NCI-H524 treated with DMSO at 0.1 percent for 48 hours (cell line): ENCODE data around the gene PSMC3IP.

Source experiments
- DNase-seq: peaks from one replicate; lab custom pipeline; 2025; lab: John Stamatoyannopoulos, UW

Gene PSMC3IP

DNA sequence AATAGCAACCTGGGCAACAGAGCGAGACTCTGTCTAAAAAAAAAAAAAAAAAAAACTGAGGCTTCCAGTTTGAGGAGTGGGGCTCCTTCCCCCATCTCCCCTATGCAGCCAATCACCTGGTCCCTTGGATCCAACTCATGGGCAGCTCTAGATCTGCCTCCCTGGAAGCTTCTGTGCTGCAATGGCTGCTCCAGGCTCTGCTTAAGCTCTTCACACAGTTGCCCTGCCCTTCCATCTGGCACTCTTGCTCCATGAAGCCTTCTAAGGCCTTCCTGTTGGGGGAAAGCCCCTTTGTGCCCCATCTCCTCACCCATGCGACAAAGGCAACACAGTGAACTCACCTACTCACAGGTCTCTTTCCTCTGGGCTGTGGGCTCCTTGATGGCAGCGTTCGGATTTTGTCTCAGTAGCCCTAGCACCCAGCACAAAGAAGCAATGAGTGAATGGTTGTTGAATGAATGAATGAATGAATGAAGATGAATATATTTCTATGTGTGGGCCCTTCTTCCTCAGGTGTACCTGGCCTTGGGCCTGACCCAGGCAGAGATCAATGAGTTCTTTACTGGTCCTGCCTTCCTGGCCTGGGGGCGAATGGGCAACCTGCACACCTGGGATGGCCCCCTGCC is 39.6 kb downstream of the PSMC3IP start:
- no peak for DNase-seq

GRCh38 chr17:42537156-42537805 is 40.2 kb downstream of the PSMC3IP start:
- no peak for DNase-seq

- peak; percentile 68 for DNase-seq
Observed at GRCh38 chr17:42536372-42537155, 41.0 kb downstream of the PSMC3IP start.

GRCh38 chr17:42536048-42536371 is 41.5 kb downstream of the PSMC3IP start, which contains the start of gene NAGLU:
Gene NAGLU (plus strand): TSS chr17:42536241. CDS start chr17:42536273, 32 bp downstream.
- DNase-seq = peak; percentile 51

- DNase-seq = no peak
Observed at GRCh38 chr17:42535155-42536047, 42.1 kb downstream of the PSMC3IP start.

DNA sequence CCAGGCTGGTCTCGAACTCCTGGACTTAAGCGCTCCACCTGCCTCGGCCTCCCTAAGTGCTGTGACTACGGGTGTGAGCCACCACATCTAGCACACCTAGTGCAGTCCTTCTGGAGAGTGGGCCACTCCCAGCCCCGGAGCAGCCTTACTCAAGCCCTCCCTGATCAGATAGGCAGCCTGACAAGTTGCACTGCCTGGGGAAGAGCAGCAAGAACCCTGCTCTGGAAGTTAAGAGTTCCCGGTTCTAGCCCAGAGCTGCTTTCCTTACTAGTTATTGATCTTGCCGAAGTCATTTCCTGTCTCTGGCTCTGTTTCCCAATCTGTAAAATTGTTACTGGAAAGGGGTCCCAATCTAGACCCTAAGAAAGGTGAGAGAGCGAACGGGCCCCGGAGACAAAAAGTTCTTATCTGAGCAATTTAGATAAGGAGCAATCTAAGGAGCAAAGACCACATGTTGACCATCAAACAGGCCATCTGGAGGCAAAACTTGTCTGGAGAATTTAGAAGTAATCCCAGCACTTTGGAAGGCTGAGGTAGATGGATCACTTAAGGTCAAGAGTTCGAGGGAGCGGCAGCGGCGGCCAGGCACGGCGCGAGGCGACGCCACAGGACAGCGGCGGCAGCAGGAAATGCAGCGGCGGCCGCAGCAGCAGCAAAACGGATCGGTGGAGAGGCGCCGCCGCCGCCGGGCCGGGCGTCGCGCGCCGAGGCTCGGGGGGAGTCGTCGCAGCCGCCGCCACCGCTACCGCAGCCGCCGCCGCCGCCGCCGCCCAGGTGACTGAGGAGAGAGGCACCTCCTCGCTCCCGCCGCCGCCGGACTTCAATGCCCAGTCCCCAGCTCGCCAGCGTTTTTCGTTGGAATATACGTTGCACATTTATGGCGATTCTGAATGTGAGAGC is 45.8 kb downstream of the PSMC3IP start:
- DNase-seq = no peak

- DNase-seq = no peak
Observed at GRCh38 chr17:42530952-42531454, 46.5 kb downstream of the PSMC3IP start.

DNA sequence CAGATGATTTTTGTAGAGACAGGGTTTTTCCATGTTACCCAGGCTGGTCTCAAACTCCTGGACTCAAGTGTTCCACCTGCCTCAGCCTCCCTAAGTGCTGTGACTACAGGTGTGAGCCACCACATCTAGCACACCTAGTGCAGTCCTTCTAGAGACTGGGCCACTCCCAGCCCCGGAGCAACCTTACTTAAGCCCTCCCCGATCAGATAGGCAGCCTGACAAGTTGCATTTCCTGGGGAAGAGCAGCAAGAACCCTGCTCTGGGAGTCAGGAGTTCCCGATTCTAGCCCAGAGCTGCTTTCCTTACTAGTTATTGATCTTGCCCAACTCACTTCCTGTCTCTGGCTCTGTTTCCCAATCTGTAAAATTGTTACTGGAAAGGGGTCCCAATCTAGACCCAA is 48.5 kb downstream of the PSMC3IP start:
- DNase-seq = no peak

DNA sequence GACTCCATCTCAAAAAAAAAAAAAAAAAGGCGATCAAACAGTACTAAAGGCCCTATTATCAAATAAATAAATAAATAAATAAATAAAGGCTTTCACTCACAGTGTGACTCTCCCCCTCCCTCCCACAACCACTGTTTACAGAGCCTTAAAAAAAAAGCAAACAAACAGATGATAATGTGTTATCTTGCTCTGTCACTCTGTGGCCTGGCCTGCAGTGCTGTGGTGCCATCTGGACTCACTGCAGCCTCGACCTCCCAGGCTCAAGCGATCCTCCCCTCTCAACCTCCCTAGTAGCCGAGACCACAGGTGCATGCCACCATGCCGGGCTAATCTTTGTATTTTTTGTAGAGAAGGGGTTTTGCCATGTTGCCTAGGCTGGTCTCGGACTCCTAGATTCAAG is 49.6 kb downstream of the PSMC3IP start:
- no peak for DNase-seq

DNA sequence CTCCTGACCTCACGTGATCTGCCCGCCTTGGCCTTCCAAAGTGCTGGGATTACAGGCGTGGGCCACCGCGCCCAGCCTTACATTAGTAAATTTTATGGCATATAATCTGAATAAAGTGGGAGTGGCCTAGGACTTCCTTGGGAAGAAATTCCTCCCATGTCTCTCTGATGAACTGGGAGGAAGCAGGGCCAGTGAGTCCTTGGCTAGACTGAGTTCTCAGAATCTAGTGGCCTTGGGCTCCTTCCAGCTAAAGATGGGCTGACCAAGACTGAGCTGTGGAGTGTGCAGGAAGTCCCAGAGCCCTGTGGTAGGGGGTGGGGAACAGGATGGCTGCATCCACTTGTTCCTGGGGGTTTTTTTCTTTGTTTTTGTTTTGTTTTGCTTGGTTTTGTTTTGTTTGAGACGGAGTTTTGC is 51.5 kb downstream of the PSMC3IP start:
- no peak for DNase-seq

DNA sequence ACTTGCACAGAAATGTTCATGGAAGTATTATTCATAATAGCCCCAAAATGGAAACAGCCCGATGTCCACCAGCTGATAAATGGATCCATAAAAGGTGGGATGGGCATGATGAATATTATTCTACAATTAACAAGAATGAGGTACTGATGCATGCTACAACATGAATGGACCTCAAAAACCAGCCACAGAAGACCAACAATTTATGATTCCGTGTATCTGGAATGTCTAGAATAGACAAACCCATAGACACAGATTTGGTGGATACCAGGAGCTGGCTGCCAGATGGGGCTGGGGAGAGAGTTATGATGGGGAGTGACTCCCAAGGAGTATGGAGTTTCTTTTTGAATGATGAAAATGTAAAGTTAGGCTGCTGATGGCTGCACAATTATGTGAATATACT is 52.3 kb downstream of the PSMC3IP start:
- DNase-seq = no peak

GRCh38 chr17:42522798-42523278 is 54.7 kb downstream of the PSMC3IP start:
- DNase-seq = no peak
